ENCODE data around the gene RBPMS2. TPM values are rescaled to one million over a fixed set of nuclear protein-coding genes. Genes with fewer than 3 reads are reported as not detected.
"Not testable (repeated sequence)": the region's sequence is repeated elsewhere in the genome, so short reads cannot be mapped to it uniquely, and the experiment has no call there.

The RBPMS2 gene
- total RNA-seq (2014; rRNA removed; shearing (Covaris generic)) = 0.91 TPM in 1 of 2 replicates, not detected in the other

GRCh38 chr15:64775551-64776401 is at the start of gene RBPMS2:
Gene RBPMS2, minus strand, starts transcription at chr15:64775589. Its CDS starts 270 bp downstream, at chr15:64775319.
- DNase-seq (ENCODE audit: low read depth) = peak; percentile 33

- DNase-seq (ENCODE audit: low read depth) = peak; percentile 32
Observed at GRCh38 chr15:64824929-64825430, 49.6 kb upstream of the RBPMS2 start.

GRCh38 chr15:64816452-64816851 is 41.1 kb upstream of the RBPMS2 start:
- no peak for DNase-seq (ENCODE audit: low read depth)

DNA sequence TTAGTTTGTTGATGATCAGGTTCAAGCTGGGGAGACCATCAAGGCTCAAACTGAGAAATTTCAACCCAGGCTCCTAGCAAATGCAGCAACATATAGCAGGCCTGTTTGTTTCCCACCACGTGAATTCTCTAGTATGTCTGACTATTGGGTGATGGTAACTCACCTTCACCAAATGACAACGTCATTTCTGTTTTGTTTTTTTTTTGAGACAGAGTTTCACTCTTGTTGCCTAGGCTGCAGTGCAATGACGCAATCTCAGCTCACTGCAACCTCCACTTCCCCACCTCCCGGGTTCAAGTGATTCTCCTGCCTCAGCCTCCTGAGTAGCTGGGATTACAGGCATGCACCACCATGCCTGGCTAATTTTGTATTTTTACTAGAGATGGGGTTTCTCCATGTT is 39.6 kb upstream of the RBPMS2 start:
- DNase-seq (ENCODE audit: low read depth) = not testable (repeated sequence)

DNA sequence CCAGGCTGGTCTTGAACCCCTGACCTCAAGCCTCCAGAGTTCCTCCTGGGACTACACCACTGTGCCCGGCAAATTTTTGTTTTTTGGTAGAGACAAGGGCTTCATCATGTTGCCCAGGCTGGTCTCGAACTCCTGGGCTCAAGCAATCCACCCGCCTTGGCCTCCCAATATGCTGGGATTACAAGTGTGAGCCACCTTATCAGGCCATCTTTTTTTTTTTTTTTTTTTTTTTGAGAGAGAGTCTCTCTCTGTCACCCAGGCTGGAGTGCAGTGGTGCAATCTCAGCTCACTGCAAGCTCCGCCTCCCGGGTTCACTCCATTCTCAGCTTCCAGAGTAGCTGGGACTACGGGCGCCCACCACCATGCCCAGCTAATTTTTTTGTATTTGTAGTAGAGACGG is 38.9 kb upstream of the RBPMS2 start:
- DNase-seq (ENCODE audit: low read depth) = not testable (repeated sequence)

DNA sequence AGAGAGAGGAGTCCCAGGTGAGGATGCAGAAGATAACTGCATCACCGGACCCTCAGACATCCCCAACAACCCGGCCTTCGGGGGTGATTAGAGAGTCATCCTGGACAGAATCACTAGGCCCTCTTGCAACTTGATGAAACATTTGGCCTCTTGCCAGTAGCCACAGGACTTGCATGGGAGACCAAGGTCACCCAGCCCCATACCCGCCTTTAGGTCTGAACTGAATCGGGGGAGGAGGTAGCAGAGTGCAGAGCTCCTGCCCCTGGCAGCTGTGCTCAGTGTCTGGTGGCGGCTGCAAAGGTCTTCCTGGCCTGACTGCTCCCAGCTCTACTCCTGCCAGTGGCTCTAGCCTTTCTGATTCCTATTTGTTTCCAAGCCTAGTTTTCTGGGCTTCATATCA is 37.7 kb upstream of the RBPMS2 start:
- peak; percentile 70 for DNase-seq (ENCODE audit: low read depth)

GRCh38 chr15:64810497-64811326 is 35.3 kb upstream of the RBPMS2 start:
- DNase-seq (ENCODE audit: low read depth) = no peak

GRCh38 chr15:64809649-64810496 is 34.5 kb upstream of the RBPMS2 start:
- peak; percentile 68 for DNase-seq (ENCODE audit: low read depth)

GRCh38 chr15:64808785-64809453 is 33.5 kb upstream of the RBPMS2 start:
- DNase-seq (ENCODE audit: low read depth) = no peak

GRCh38 chr15:64807751-64808222 is 32.4 kb upstream of the RBPMS2 start:
- no peak for DNase-seq (ENCODE audit: low read depth)

GRCh38 chr15:64807051-64807749 is 31.8 kb upstream of the RBPMS2 start:
- DNase-seq (ENCODE audit: low read depth) = no peak

DNA sequence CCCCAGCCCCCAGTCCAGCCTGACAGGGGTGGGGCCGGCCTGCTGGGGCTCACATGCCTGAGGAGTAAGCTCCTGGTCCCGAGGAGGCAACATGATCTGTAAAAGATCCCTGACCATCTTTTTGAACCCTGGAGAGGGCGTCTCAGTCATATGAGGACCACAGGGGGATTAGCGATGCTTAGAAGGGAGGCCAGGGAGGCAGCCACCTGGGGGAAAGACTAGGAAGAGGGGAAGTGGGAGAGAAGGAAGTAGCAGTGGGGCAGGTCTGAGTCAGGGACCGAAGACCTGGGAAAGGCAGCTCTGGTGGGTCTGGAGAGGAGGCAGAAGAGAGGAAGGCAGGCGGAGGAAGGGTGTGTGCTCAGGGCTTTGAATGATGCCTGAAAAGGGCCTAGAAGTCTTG is 31.1 kb upstream of the RBPMS2 start:
- DNase-seq (ENCODE audit: low read depth) = no peak

DNA sequence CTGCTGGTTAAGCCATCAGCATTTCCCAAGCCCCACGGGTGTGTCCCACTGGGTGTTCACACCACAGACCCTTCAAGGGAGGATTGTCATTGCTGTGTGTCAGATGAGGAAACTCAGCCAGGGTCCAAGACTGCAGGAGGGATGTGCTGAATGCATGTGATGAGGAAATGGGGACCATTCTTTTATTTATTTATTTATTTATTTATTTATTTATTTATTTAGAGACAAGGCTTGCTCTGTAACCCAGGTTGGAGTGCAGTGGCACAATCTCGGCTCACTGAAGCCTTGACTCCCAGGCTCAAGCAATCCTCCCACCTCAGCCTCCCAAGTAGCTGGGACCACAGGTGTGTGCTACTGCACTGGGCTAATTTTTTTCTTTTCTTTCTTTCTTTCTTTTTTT is 29.2 kb upstream of the RBPMS2 start:
- no peak for DNase-seq (ENCODE audit: low read depth)

GRCh38 chr15:64803526-64803925 is 28.1 kb upstream of the RBPMS2 start:
- no peak for DNase-seq (ENCODE audit: low read depth)

- DNase-seq (ENCODE audit: low read depth) = no peak
Observed at GRCh38 chr15:64800476-64800875, 25.1 kb upstream of the RBPMS2 start.

DNA sequence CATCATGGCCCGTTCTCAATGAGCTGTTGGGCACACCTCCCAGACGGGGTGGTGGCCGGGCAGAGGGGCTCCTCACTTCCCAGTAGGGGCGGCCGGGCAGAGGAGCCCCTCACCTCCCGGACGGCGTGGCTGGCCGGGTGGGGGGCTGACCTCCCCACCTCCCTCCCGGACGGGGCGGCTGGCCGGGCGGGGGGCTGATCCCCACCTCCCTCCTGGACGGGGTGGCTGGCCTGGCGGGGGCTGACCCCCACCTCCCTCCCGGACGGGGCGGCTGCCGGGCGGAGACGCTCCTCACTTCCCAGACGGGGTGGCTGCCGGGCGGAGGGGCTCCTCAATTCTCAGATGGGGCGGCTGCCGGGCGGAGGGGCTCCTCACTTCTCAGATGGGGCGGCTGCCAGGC is 23.5 kb upstream of the RBPMS2 start:
- DNase-seq (ENCODE audit: low read depth) = not testable (repeated sequence)

DNA sequence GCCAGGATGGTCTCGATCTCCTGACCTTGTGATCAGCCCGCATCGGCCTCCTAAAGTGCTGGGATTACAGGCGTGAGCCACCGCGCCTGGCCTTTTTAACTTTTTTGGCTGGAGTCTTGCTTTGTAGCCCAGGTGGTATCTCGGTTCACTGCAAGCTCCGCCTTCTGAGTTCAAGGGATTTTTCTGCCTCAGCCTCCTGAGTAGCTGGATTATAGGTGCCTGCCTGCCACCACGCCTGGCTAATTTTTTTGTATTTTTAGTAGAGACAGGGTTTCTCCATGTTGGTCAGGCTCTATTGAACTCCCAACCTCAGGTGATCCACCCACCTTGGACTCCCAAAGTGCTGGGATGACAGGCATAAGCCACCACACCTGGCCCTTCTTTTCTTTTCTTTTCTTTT is 20.5 kb upstream of the RBPMS2 start:
- not testable (repeated sequence) for DNase-seq (ENCODE audit: low read depth)

DNA sequence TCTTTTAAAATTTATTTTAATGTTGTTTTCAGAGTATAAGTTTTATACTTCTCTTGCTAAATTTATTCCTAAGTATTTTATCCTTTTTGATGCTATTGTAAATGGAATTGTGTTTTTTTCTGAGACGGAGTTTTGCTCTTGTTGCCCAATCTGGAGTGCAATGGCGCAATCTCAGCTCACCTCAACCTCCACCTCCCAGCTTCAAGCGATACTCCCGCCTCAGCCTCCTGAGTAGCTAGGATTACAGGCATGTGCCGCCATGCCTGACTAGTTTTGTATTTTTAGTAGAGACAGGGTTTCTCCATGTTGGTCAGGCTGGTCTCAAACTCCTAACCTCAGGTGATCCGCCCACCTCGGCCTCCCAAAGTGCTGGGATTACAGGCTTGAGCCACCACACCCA is 19.9 kb upstream of the RBPMS2 start:
- not testable (repeated sequence) for DNase-seq (ENCODE audit: low read depth)

DNA sequence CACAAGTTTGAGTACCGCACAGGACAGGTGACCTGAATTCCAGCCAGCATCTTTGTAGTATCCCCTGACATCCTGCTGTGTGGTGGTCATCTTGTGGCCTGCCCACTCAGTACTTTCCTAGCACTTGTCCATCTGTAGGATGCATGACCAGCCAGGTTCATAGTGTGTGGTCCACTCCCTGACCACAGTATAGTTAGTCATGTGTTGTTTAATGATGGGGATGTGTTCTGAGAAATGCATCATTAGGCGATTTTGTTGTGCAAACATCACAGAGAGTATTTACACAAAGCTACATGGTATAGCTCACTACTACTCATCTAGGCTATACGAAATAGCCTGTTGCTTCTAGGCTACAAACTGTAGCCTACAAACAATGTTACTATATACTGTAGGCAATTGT is 16.9 kb upstream of the RBPMS2 start:
- DNase-seq (ENCODE audit: low read depth) = no peak

DNA sequence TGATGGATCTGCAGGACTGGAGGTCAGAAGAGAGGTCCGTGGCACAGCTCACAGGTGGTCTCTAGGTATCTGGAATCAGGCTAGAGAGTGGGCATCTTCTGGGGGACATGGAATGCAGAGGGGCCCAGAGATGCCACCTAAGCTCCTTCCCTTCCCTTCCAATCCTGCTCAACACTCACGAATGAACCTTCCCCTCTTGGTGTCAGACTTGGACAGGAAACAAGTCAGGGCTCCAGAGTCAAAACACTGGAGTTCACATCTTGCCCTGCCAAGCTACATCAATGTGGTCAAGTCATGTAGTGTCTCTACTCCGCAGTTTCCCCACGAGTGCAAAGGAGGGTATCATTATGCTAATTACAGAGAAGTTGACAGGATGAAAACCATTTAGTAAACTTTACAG is 16.0 kb upstream of the RBPMS2 start:
- DNase-seq (ENCODE audit: low read depth) = no peak

Measured in M059J (cell line).